ENCODE measurements around the gene GNAZ.
"Not testable (repeated sequence)": the region's sequence is repeated elsewhere in the genome, so short reads cannot be mapped to it uniquely, and the experiment has no call there.

The GNAZ gene

GRCh38 chr22:23045461-23045860 lies 24.9 kb upstream of the GNAZ start:
- no peak for DNase-seq

GRCh38 chr22:23047265-23047664 lies 23.1 kb upstream of the GNAZ start:
- no peak for DNase-seq

GRCh38 chr22:23047742-23048141 lies 22.6 kb upstream of the GNAZ start:
- no peak for DNase-seq

GRCh38 chr22:23050546-23050945 lies 19.8 kb upstream of the GNAZ start:
- not testable (repeated sequence) for DNase-seq

- DNase-seq = no peak
Observed at GRCh38 chr22:23053051-23053707, 17.1 kb upstream of the GNAZ start.

GRCh38 chr22:23053912-23054530 lies 16.3 kb upstream of the GNAZ start:
- DNase-seq = no peak

GRCh38 chr22:23054531-23055257 lies 15.6 kb upstream of the GNAZ start:
- DNase-seq = no peak

- DNase-seq = no peak
Observed at GRCh38 chr22:23055449-23056179, 14.7 kb upstream of the GNAZ start.

- DNase-seq = no peak
Observed at GRCh38 chr22:23057331-23057730, 13.0 kb upstream of the GNAZ start.

- DNase-seq = no peak
Observed at GRCh38 chr22:23058063-23058462, 12.3 kb upstream of the GNAZ start.

GRCh38 chr22:23058481-23059283 lies 11.6 kb upstream of the GNAZ start:
- DNase-seq = peak; percentile 14

GRCh38 chr22:23059284-23059948 lies 10.9 kb upstream of the GNAZ start:
- peak; percentile 10 for DNase-seq

- peak; percentile 12 for DNase-seq
Observed at GRCh38 chr22:23060612-23061400, 9.5 kb upstream of the GNAZ start.

- DNase-seq = peak; percentile 10
Observed at GRCh38 chr22:23061471-23062280, 8.6 kb upstream of the GNAZ start.

GRCh38 chr22:23062616-23063538 lies 7.4 kb upstream of the GNAZ start:
- DNase-seq = peak; percentile 18

- DNase-seq = peak; percentile 21
Observed at GRCh38 chr22:23063539-23064380, 6.6 kb upstream of the GNAZ start.

GRCh38 chr22:23064381-23065068 lies 5.8 kb upstream of the GNAZ start:
- peak; percentile 15 for DNase-seq

GRCh38 chr22:23065069-23065451 lies 5.3 kb upstream of the GNAZ start:
- peak; percentile 12 for DNase-seq

Data from stimulated activated CD8-positive, alpha-beta memory T cell treated with anti-CD3 and anti-CD28 coated beads, Interleukin-4, amount 100 ng/mL, for 48 hours (primary cell).